Measurements from ENCODE around the gene LOXL4.

The LOXL4 gene

GRCh38 chr10:98263088-98263487 lies 4.9 kb downstream of the LOXL4 start:
- no peak for DNase-seq

GRCh38 chr10:98262571-98262970 lies 5.4 kb downstream of the LOXL4 start:
- DNase-seq = peak; percentile 60

- peak; percentile 46 for DNase-seq
Observed at GRCh38 chr10:98261436-98262277, 6.3 kb downstream of the LOXL4 start.

- no peak for DNase-seq
Observed at GRCh38 chr10:98260752-98261151, 7.2 kb downstream of the LOXL4 start.

- DNase-seq = no peak
Observed at GRCh38 chr10:98260350-98260749, 7.6 kb downstream of the LOXL4 start.

GRCh38 chr10:98259606-98260315 lies 8.2 kb downstream of the LOXL4 start:
- DNase-seq = peak; percentile 43

- DNase-seq = peak; percentile 57
Observed at GRCh38 chr10:98258683-98259454, 9.1 kb downstream of the LOXL4 start.

- DNase-seq = peak; percentile 58
Observed at GRCh38 chr10:98257961-98258360, 10.0 kb downstream of the LOXL4 start.

- no peak for DNase-seq
Observed at GRCh38 chr10:98257198-98257597, 10.8 kb downstream of the LOXL4 start.

- DNase-seq = no peak
Observed at GRCh38 chr10:98256692-98257091, 11.3 kb downstream of the LOXL4 start.

- DNase-seq = no peak
Observed at GRCh38 chr10:98255146-98255877, 12.7 kb downstream of the LOXL4 start.

GRCh38 chr10:98254234-98254974 lies 13.6 kb downstream of the LOXL4 start:
- no peak for DNase-seq

GRCh38 chr10:98253499-98253898 lies 14.5 kb downstream of the LOXL4 start:
- DNase-seq = no peak

GRCh38 chr10:98252464-98252863 lies 15.5 kb downstream of the LOXL4 start:
- DNase-seq = no peak

- DNase-seq = no peak
Observed at GRCh38 chr10:98251399-98251798, 16.6 kb downstream of the LOXL4 start.

- DNase-seq = no peak
Observed at GRCh38 chr10:98249134-98249533, 18.9 kb downstream of the LOXL4 start.

GRCh38 chr10:98248018-98248417 lies 20.0 kb downstream of the LOXL4 start:
- DNase-seq = no peak

GRCh38 chr10:98246911-98247805 lies 20.8 kb downstream of the LOXL4 start:
- DNase-seq = no peak

GRCh38 chr10:98244586-98244985 lies 23.4 kb downstream of the LOXL4 start:
- DNase-seq = no peak

GRCh38 chr10:98244141-98244540 lies 23.9 kb downstream of the LOXL4 start:
- DNase-seq = no peak

GRCh38 chr10:98242823-98243222 lies 25.2 kb downstream of the LOXL4 start:
- DNase-seq = no peak

All from activated effector memory CD4-positive, alpha-beta T cell treated with anti-CD3 and anti-CD28 coated beads, Interleukin-2, amount 50 U/mL, for 16 hours (primary cell).